Suprapubic skin (tissue), 4 donors: ENCODE results near the gene CHRNA5.

Source experiments
- CTCF ChIP-seq, 2 donors: fragments of 200-600 bp in 1 of 2; fragments of 450-650 bp in 1 of 2; sonication (generic) in 1 of 2; IDR thresholded peaks; one replicate each; pipeline ENCODE4 v1.5.1; 2016 to 2019; ENCODE audit warnings: antibody characterized with exemption in 2 of 2, mild to moderate bottlenecking in 1 of 2, moderate library complexity in 1 of 2
- POLR2A ChIP-seq, 2 donors: fragments of 450-650 bp; IDR thresholded peaks; one replicate each; pipeline ENCODE4 v1.6.1; 2017; ENCODE audit warnings: antibody characterized with exemption in 2 of 2, mild to moderate bottlenecking in 2 of 2, moderate library complexity in 2 of 2
- POLR2AphosphoS5 ChIP-seq, 3 donors: sonication (generic); formaldehyde crosslinking; IDR thresholded peaks; one replicate each; pipeline ENCODE4 v1.6.1; 2017; ENCODE audit warnings: antibody characterized with exemption in 3 of 3

GRCh38 chr15:78616506-78616905 is 51.2 kb downstream of the CHRNA5 start:
- TF ChIP-seq CTCF (IDR thresholded peaks at IDR 0.05) (no peak), POLR2A (IDR thresholded peaks at IDR 0.05) (no peak), POLR2AphosphoS5 (IDR thresholded peaks at IDR 0.05) (no peak)
